Breast epithelium (tissue), 3 donors: ENCODE data around the gene MRTFA.

Source experiments
- POLR2A ChIP-seq: fragments of 450-650 bp; IDR thresholded peaks from one replicate; pipeline ENCODE4 v1.6.1; 2016; ENCODE audit warnings: antibody characterized with exemption, mild to moderate bottlenecking, moderate library complexity
- TF ChIP-seq, protein P1 (sequence below), 3 donors: fragments of 450-650 bp; IDR thresholded peaks; one replicate each; pipeline ENCODE4 v1.5.1; 2016 to 2017; ENCODE audit warnings: antibody characterized with exemption in 3 of 3, mild to moderate bottlenecking in 3 of 3, moderate library complexity in 3 of 3

DNA sequence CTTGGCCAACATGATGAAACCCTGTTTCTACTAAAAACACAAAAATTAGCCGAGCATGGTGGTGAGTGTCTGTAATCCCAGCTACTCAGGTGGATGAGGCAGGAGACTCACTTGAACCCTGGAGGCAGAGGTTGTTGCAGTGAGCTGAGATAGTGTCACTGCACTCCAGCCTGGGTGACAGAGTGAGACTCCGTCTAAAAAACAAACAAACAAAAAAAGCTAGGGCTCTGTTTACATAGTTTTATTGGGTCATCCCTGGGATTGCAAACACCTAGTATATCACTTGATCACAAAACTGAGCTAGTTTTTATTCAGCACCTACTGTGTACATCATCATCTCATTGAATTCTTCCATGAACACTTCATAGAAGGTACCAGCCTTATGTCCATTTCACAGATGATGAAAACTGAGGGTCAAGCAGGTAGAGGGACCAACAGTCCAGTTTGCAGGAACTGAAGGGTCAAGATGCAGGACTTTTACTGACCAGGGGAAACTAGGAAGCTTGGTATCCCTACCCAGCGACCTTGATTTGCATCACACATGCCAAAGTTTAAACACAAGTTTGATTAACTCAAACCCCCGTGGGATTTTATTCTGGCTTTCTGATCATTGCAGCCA, 9.2 kb upstream of the MRTFA start:
- no peak for TF ChIP-seq POLR2A
- TF ChIP-seq, protein P1, sequence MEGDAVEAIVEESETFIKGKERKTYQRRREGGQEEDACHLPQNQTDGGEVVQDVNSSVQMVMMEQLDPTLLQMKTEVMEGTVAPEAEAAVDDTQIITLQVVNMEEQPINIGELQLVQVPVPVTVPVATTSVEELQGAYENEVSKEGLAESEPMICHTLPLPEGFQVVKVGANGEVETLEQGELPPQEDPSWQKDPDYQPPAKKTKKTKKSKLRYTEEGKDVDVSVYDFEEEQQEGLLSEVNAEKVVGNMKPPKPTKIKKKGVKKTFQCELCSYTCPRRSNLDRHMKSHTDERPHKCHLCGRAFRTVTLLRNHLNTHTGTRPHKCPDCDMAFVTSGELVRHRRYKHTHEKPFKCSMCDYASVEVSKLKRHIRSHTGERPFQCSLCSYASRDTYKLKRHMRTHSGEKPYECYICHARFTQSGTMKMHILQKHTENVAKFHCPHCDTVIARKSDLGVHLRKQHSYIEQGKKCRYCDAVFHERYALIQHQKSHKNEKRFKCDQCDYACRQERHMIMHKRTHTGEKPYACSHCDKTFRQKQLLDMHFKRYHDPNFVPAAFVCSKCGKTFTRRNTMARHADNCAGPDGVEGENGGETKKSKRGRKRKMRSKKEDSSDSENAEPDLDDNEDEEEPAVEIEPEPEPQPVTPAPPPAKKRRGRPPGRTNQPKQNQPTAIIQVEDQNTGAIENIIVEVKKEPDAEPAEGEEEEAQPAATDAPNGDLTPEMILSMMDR (IDR thresholded peaks at IDR 0.05), result no peak
